ENCODE data around the gene SIX3.

DNA sequence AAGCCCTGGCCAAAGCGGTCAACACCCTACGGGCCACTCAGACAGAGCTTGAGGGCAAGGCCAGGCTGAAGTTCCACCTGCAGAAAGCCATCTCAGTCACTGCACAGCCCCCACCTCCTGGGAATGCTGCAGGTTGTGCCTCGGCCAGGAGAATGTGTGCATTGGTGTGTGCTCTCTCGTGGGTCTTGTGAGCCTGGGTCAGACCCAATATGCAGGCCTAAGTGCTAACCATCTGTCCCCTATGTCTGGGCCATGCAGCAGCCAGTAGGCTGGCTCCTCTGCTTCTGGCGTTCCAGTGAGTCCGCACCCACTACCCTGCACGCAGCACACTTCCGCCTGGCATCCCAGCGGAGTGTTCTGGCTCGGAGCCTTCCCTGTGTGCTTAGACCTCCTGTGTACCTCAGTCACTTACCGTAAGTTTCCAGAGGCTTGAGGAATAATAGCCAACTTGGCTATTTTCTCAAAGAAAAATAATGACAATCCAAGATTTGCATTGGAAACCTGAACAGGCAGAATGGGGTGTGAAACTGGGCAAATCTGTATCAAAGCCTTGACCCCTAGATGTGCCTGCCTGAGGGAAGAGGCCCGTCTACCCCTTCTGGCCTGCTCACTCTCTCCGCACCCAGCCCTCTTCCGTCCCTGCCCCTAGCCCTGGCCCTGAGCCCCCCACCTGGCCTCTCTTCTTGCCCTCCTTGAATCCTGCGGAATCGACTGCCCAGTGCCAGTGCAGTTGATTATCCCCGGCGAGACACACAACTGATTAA lies 7.2 kb downstream of the SIX3 start:
- TF ChIP-seq CEBPB (IDR thresholded peaks at IDR 0.05) (no peak), TEAD4 (IDR thresholded peaks at IDR 0.05) (no peak), FOXM1 (IDR thresholded peaks at IDR 0.05; ENCODE audit: borderline replicate concordance, low read depth) (no peak), NFIC (IDR thresholded peaks at IDR 0.05) (no peak), RAD21 (IDR thresholded peaks at IDR 0.05; ENCODE audit: low read depth) (no peak)
